ENCODE data around the gene ABI3.

Gene ABI3

GRCh38 chr17:49213399-49213798 is 2.9 kb downstream of the ABI3 start:
- peak overlapping the region; percentile 90 for H3K4me3 Mint-ChIP-seq
- DNase-seq, result no peak
- H3K36me3 Mint-ChIP-seq (ENCODE audit: low read depth), result peaks cover 33% of the 10 kb centered on the region
- no peak for ATAC-seq
- no peaks in the 10 kb centered on the region for H3K27me3 Mint-ChIP-seq
- no peaks in the 10 kb centered on the region for H3K9me3 Mint-ChIP-seq
- peak overlapping the region; percentile 87 for H3K27ac Mint-ChIP-seq
- peaks cover 85% of the 10 kb centered on the region for H3K4me1 Mint-ChIP-seq

DNA sequence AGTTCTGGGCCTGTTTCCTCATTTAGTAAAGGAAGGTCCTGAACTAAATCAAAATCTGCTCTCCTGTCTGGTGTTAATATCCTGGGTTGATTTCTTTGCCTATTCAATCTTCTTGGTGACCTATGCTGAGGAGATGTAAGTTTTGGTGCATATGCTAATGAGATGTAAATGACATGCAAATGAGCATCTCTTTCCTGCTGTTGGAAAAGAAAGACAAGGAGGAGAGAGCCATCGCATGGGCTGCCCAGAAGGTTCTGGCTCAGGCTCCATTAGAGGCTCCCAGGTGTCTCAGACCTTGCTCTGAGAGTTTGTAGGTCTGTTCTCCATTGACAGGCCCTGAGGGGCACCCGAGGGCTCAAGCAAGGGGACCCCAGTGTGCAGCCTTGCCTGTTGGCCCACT is 3.3 kb downstream of the ABI3 start:
- Mint-ChIP-seq H3K9me3 (no peaks in the 10 kb centered on the region), H3K36me3 (ENCODE audit: low read depth) (peaks cover 35% of the 10 kb centered on the region), H3K4me1 (peaks cover 86% of the 10 kb centered on the region), H3K4me3 (peak overlapping the region; percentile 90), H3K27ac (peak overlapping the region; percentile 87), H3K27me3 (no peaks in the 10 kb centered on the region)
- ATAC-seq, result no peak
- no peak for DNase-seq

GRCh38 chr17:49214676-49215360 is 4.3 kb downstream of the ABI3 start:
- DNase-seq (peak; percentile 35), ATAC-seq (no peak)
- Mint-ChIP-seq H3K27me3 (no peaks in the 10 kb centered on the region), H3K36me3 (ENCODE audit: low read depth) (peaks cover 37% of the 10 kb centered on the region), H3K9me3 (no peaks in the 10 kb centered on the region), H3K27ac (peak overlapping the region; percentile 87), H3K4me3 (peak overlapping the region; percentile 73), H3K4me1 (peaks cover 86% of the 10 kb centered on the region)

DNA sequence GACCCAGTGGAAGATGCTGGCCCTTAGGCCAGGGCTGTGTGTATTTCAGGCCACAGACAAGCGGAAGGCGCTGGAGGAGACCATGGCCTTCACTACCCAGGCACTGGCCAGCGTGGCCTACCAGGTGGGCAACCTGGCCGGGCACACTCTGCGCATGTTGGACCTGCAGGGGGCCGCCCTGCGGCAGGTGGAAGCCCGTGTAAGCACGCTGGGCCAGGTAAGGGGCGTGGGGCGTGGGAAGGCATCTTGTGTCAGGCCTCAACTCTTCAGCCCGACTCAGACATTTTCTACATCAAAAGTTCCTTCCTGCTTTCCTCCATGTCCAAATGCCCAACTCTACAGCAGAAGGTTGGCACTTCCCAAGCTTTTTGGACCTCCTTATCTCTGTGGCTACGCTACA is 6.0 kb downstream of the ABI3 start:
- peaks cover 37% of the 10 kb centered on the region for H3K36me3 Mint-ChIP-seq (ENCODE audit: low read depth)

DNA sequence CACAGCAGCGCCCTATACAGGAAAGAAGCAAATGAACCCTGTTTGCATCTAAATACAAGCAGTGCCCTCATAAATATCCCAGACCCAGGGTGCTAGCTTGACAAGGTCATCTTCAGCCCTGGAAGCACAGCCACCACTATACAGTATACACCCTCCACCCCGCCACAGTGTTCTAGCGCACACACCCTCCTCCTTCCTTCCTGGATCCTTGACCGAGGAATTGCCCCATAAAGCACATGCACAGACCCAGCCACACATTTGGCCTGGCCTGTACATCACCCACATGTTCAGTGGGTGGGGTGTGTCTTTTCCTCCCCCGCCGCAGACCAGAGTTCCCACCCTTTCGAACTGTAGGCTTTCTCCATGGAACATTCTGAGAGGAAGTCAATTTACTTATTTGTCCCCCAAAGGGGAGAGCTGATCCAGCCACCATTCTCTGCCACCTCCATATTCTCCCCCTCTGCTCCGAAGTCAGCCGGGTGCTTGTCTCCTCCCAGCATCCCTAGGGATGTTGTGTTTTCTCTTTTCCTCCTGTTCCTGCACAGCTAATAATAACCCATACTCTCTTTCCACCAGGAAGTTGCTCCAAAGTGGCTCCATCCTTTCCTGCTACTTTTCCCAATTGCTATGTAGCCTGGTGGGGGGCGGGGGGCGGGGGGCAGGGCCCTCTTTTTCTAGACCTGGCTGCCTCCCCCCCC is 6.6 kb downstream of the ABI3 start:
- no peaks in the 10 kb centered on the region for H3K9me3 Mint-ChIP-seq
- no peak for ATAC-seq
- H3K27ac Mint-ChIP-seq, result peak overlapping the region; percentile 50
- peaks cover 74% of the 10 kb centered on the region for H3K4me1 Mint-ChIP-seq
- peak overlapping the region; percentile 43 for H3K4me3 Mint-ChIP-seq
- no peaks in the 10 kb centered on the region for H3K27me3 Mint-ChIP-seq
- no peak for DNase-seq
- H3K36me3 Mint-ChIP-seq (ENCODE audit: low read depth), result peaks cover 37% of the 10 kb centered on the region

More for the DNA sequence above, 6.0 kb downstream of the ABI3 start:
- peaks cover 78% of the 10 kb centered on the region for H3K4me1 Mint-ChIP-seq
- peak overlapping the region; percentile 67 for H3K4me3 Mint-ChIP-seq
- no peak for DNase-seq
- H3K9me3 Mint-ChIP-seq, result no peaks in the 10 kb centered on the region
- H3K27ac Mint-ChIP-seq, result peak overlapping the region; percentile 53
- no peak for ATAC-seq
- H3K27me3 Mint-ChIP-seq, result no peaks in the 10 kb centered on the region

DNA sequence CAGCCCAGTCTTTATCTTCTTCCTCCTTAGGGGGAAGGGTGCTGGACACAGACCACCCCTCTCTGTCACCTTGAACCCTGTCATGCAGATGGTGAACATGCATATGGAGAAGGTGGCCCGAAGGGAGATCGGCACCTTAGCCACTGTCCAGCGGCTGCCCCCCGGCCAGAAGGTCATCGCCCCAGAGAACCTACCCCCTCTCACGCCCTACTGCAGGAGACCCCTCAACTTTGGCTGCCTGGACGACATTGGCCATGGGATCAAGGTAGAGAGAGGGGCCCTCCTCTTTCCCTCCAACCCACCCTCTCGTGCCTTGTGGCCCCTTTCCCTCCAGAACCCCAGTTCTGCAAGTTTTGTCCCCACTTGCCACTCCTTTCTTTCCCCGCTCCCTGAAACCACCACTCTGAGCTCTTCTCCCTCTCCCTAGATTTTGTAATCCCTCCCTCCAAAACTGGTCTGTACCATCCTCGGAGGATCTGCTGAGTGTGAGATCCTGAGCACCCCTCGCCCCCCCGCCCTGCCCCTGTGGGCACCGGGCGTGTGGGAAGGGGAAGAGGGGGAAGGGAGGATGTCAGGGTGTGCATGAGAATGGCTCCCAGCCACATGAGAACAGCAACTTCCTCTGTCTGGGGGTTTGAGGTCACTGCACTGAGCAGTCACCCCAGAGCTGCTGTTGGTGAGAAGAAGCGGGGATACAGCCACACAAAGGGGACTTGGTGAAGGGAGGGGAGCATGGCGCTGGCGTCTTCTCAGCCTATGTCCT is 7.3 kb downstream of the ABI3 start:
- no peaks in the 10 kb centered on the region for H3K9me3 Mint-ChIP-seq
- peaks cover 39% of the 10 kb centered on the region for H3K36me3 Mint-ChIP-seq (ENCODE audit: low read depth)
- H3K4me3 Mint-ChIP-seq, result peak overlapping the region; percentile 74
- peak; percentile 66 for DNase-seq
- peak overlapping the region; percentile 91 for H3K27ac Mint-ChIP-seq
- peak; percentile 69 for ATAC-seq
- H3K4me1 Mint-ChIP-seq, result peaks cover 71% of the 10 kb centered on the region
- no peaks in the 10 kb centered on the region for H3K27me3 Mint-ChIP-seq

DNA sequence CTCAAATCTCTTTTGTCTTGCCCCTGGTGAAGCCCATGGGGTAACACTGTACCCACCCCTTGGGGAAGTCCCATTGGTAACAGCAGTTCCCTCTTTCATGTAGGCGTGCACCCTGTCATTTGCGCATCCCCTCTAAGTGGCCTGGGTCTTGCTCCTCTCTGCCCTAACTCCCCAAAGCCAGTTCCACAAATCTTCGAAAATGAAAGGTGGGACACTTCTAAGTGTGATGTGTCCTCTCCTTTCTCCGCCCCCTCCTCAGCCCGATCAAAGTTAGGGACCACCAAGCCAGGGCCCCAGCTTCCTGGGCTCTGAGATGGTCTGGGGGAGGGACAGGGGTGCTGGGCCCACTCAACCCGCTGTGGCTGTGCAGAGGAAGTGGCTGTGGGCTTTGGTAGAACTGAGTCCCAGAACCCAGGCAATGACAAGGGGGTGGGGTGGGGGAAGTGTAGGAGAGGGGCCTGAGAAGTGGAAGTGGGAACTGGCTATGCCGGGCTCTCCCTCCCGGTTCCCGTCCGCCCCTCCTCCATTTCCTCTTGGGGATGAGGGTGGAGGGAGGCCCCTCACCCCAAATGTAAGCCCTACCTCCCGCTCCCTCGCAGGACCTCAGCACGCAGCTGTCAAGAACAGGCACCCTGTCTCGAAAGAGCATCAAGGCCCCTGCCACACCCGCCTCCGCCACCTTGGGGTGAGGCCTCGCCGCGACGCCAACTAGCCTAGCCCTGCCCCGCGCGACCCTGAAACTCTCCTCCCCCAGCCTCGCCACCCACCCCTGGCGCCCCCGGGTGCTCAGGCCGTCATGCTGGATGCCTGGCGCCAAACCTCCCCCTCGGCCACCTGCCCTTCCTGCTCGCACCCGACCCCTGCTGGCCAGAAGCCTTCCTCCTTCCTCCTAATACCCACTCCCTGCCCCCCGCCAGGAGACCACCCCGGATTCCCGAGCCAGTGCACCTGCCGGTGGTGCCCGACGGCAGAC is 8.7 kb downstream of the ABI3 start:
- Mint-ChIP-seq H3K27me3 (peaks cover 8% of the 10 kb centered on the region), H3K9me3 (no peaks in the 10 kb centered on the region), H3K4me1 (peaks cover 69% of the 10 kb centered on the region), H3K27ac (peak overlapping the region; percentile 91), H3K36me3 (ENCODE audit: low read depth) (peaks cover 37% of the 10 kb centered on the region), H3K4me3 (peak overlapping the region; percentile 74)
- peak; percentile 58 for ATAC-seq
- peak; percentile 66 for DNase-seq

DNA sequence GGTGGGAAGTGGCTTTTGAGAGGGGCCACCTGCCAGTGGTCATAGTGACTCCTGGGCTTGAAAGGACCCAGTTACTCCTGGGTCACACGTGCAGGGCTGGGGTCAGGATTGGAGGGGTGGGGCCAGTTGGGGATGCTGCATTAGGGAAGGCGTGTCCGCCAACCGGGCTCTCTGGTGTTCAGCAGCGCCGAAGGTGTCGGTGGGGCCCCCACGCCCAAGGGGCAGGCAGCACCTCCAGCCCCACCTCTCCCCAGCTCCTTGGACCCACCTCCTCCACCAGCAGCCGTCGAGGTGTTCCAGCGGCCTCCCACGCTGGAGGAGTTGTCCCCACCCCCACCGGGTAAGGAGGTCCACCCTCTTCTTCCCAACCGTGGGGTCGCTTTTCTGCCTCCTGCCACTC is 9.5 kb downstream of the ABI3 start:
- peaks cover 10% of the 10 kb centered on the region for H3K27me3 Mint-ChIP-seq
- no peak for ATAC-seq
- no peak overlapping the region for H3K4me3 Mint-ChIP-seq
- H3K4me1 Mint-ChIP-seq, result peaks cover 66% of the 10 kb centered on the region
- DNase-seq, result no peak
- H3K36me3 Mint-ChIP-seq (ENCODE audit: low read depth), result peaks cover 32% of the 10 kb centered on the region
- no peak overlapping the region for H3K27ac Mint-ChIP-seq
- no peaks in the 10 kb centered on the region for H3K9me3 Mint-ChIP-seq

- no peak for ATAC-seq
- Mint-ChIP-seq H3K9me3 (no peaks in the 10 kb centered on the region), H3K4me1 (peaks cover 44% of the 10 kb centered on the region), H3K36me3 (ENCODE audit: low read depth) (peaks cover 15% of the 10 kb centered on the region), H3K4me3 (peak overlapping the region; percentile 61), H3K27ac (peak overlapping the region; percentile 26), H3K27me3 (peaks cover 19% of the 10 kb centered on the region)
- no peak for DNase-seq
These were observed 12.6 kb downstream of the ABI3 start for GRCh38 chr17:49223168-49223516.

GRCh38 chr17:49223517-49224197 is 13.2 kb downstream of the ABI3 start:
- Mint-ChIP-seq H3K4me3 (peak overlapping the region; percentile 61), H3K27me3 (peaks cover 19% of the 10 kb centered on the region), H3K9me3 (no peaks in the 10 kb centered on the region), H3K4me1 (peaks cover 38% of the 10 kb centered on the region), H3K36me3 (ENCODE audit: low read depth) (peaks cover 11% of the 10 kb centered on the region), H3K27ac (no peak overlapping the region)
- ATAC-seq (peak; percentile 26), DNase-seq (peak; percentile 84)

DNA sequence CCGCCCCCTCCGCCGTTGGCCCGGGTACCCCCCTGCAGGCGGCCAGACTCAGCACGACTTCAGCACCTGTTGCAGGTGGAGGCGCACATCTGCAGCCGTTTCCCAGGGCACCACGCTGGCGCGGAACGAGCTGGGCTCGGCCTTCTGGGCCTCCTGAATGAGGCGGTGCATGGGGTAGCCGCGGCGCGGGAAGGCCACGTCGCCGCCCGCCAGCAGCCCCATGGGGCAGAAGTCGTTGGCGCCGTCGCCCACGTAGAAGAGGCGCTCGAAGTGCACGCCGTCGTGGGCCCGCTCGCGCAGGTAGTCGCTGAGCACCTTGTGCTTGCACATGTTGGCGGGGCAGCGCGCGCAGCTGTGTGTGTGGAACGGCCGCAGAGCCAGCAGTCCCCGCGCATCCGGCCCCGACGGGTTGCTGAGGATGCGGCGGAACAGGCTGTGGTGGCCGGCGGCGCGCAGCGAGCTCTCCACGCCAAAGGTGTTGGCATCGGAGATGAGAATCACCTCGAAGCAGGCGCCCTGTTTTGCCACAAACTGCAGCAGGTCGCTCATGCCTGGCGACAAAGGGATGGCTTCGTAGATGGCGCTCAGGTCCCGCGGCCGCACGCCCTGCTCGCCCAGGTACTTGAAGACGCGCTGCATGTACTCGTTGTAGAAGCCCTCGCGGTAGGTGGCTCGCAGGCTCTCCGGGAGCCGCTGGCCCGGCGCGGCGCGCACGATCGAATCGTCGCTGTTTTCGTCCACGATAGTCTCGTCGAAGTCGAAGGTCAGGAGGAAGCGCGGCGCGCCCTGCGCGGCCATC is 13.9 kb downstream of the ABI3 start:
- peaks cover 8% of the 10 kb centered on the region for H3K36me3 Mint-ChIP-seq (ENCODE audit: low read depth)
- H3K9me3 Mint-ChIP-seq, result no peaks in the 10 kb centered on the region
- peaks cover 35% of the 10 kb centered on the region for H3K4me1 Mint-ChIP-seq
- no peak overlapping the region for H3K27ac Mint-ChIP-seq
- peak overlapping the region; percentile 61 for H3K4me3 Mint-ChIP-seq
- peak; percentile 25 for ATAC-seq
- H3K27me3 Mint-ChIP-seq, result peaks cover 25% of the 10 kb centered on the region
- DNase-seq, result peak; percentile 46

- peaks cover 33% of the 10 kb centered on the region for H3K4me1 Mint-ChIP-seq
- H3K36me3 Mint-ChIP-seq (ENCODE audit: low read depth), result peaks cover 8% of the 10 kb centered on the region
- H3K9me3 Mint-ChIP-seq, result no peaks in the 10 kb centered on the region
- ATAC-seq (no peak), DNase-seq (no peak)
- peak overlapping the region; percentile 32 for H3K4me3 Mint-ChIP-seq
- H3K27me3 Mint-ChIP-seq, result peaks cover 30% of the 10 kb centered on the region
- no peak overlapping the region for H3K27ac Mint-ChIP-seq
These were observed 14.5 kb downstream of the ABI3 start for GRCh38 chr17:49224997-49225337.

Data from activated naive CD8-positive, alpha-beta T cell treated with anti-CD3 and anti-CD28 coated beads, Interleukin-2, amount 50 U/mL, for 24 hours (primary cell).